Measurements from ENCODE around the gene PSMA6. TPM values are rescaled to one million over a fixed set of nuclear protein-coding genes. Genes with fewer than 3 reads are reported as not detected.

Gene PSMA6
- total RNA-seq, 1 donor from 2014 or later, result 196 TPM

- no peak for TF ChIP-seq CTCF (conservative IDR thresholded peaks at IDR 0.05; ENCODE audit: low read depth, low read length)
- DNase-seq (ENCODE audit: low read depth), result no peak
- H3K4me3 ChIP-seq (ENCODE audit: low read depth, low read length), result no peak overlapping the region
Observed at GRCh38 chr14:35281341-35281740, 10.8 kb upstream of the PSMA6 start.

GRCh38 chr14:35284506-35284905 is 7.7 kb upstream of the PSMA6 start:
- H3K4me3 ChIP-seq (ENCODE audit: low read depth, low read length), result no peak overlapping the region
- DNase-seq (ENCODE audit: low read depth), result no peak
- TF ChIP-seq CTCF (conservative IDR thresholded peaks at IDR 0.05; ENCODE audit: low read depth, low read length), result no peak

- no peak for DNase-seq (ENCODE audit: low read depth)
- no peak overlapping the region for H3K4me3 ChIP-seq (ENCODE audit: low read depth, low read length)
- no peak for TF ChIP-seq CTCF (conservative IDR thresholded peaks at IDR 0.05; ENCODE audit: low read depth, low read length)
Observed at GRCh38 chr14:35285168-35286002, 6.8 kb upstream of the PSMA6 start.

- no peak for TF ChIP-seq CTCF (conservative IDR thresholded peaks at IDR 0.05; ENCODE audit: low read depth, low read length)
- no peak for DNase-seq (ENCODE audit: low read depth)
- no peak overlapping the region for H3K4me3 ChIP-seq (ENCODE audit: low read depth, low read length)
Observed at GRCh38 chr14:35286003-35286600, 6.1 kb upstream of the PSMA6 start.

- no peak overlapping the region for H3K4me3 ChIP-seq (ENCODE audit: low read depth, low read length)
Observed at GRCh38 chr14:35286707-35287106, 5.5 kb upstream of the PSMA6 start.

GRCh38 chr14:35287431-35288013 is 4.7 kb upstream of the PSMA6 start:
- no peak for DNase-seq (ENCODE audit: low read depth)
- H3K4me3 ChIP-seq (ENCODE audit: low read depth, low read length), result no peak overlapping the region
- TF ChIP-seq CTCF (conservative IDR thresholded peaks at IDR 0.05; ENCODE audit: low read depth, low read length), result no peak

More at GRCh38 chr14:35286707-35287106, 5.5 kb upstream of the PSMA6 start:
- DNase-seq (ENCODE audit: low read depth), result no peak
- TF ChIP-seq CTCF (conservative IDR thresholded peaks at IDR 0.05; ENCODE audit: low read depth, low read length), result no peak
